HepG2 (cell line): Measurements from ENCODE around the gene TOP1. TPM values are rescaled to one million over a fixed set of nuclear protein-coding genes. Genes with fewer than 3 reads are reported as not detected.
A peak's percentile ranks its signal among the peaks of the same experiment; 100 is the strongest.

Source experiments
- ARNT2 ChIP-seq: sonication (generic); formaldehyde crosslinking; IDR thresholded peaks from 2 replicates; pipeline ENCODE4 v1.8.0; 2022; ENCODE audit warnings: mild to moderate bottlenecking, low read depth, missing genetic modification reagents, moderate library complexity
- DR1 ChIP-seq: sonication (generic); formaldehyde crosslinking; IDR thresholded peaks from 2 replicates; pipeline ENCODE4 v1.8.0; 2021; ENCODE audit warnings: mild to moderate bottlenecking, missing genetic modification reagents, inconsistent platforms
- ELF3 ChIP-seq: IDR thresholded peaks from 2 replicates; pipeline ENCODE4 v1.6.1; 2016; ENCODE audit warnings: missing genetic modification reagents, missing compliant biosample characterization
- HOXA3 ChIP-seq: sonication (generic); formaldehyde crosslinking; IDR thresholded peaks from 2 replicates; pipeline ENCODE4 v1.5.0; 2020; ENCODE audit warnings: missing genetic modification reagents
- MEIS2 ChIP-seq: sonication (generic); formaldehyde crosslinking; IDR thresholded peaks from 2 replicates; pipeline ENCODE4 v1.9.0; 2021; ENCODE audit warnings: mild to moderate bottlenecking, missing genetic modification reagents
- NR2F1 ChIP-seq, 2 experiments: fragments of 450-650 bp in 1 of 2; formaldehyde crosslinking in 1 of 2; IDR thresholded peaks; 2 replicates each; pipeline versions ENCODE4 v1.5.0 to v1.6.1; 2016 to 2020; ENCODE audit warnings: mild to moderate bottlenecking in 1 of 2, missing compliant biosample characterization in 1 of 2, missing genetic modification reagents in 1 of 2, moderate library complexity in 1 of 2
- TBL1XR1 ChIP-seq: fragments of 150-350 bp; IDR thresholded peaks from 2 replicates; pipeline ENCODE4 v1.6.1; 2014; ENCODE audit warnings: borderline replicate concordance, low read length; ENCODE audit not compliant: partially characterized antibody
- TGIF2 ChIP-seq: IDR thresholded peaks from 2 replicates; pipeline ENCODE4 v1.6.1; 2016; ENCODE audit warnings: control low read depth, missing compliant biosample characterization
- ZNF274 ChIP-seq: sonication (generic); formaldehyde crosslinking; IDR thresholded peaks from 2 replicates; pipeline ENCODE4 v1.5.1; 2020; ENCODE audit warnings: mild to moderate bottlenecking, missing genetic modification reagents
- ZNF577 ChIP-seq: sonication (generic); formaldehyde crosslinking; IDR thresholded peaks from 2 replicates; pipeline ENCODE4 v1.4.0; 2020; ENCODE audit warnings: mild to moderate bottlenecking, low read depth, missing genetic modification reagents, borderline replicate concordance
- ZNF703 ChIP-seq: sonication (generic); formaldehyde crosslinking; IDR thresholded peaks from 2 replicates; pipeline ENCODE4 v1.5.1; 2020; ENCODE audit warnings: missing genetic modification reagents, mild to moderate bottlenecking, moderate library complexity, borderline replicate concordance
- polyA plus RNA-seq, 8 experiments: library from polyadenylated mRNA; depleted of rRNA in 3 of 8; stranded (reverse) in 7 of 8; unstranded in 1 of 8; fragments of >200 nt; fragmentation: Illumina TruSeq in 4 of 8; extraction: Trizol in 4 of 8; gene quantifications; 2 replicates each; pipeline versions ENCODE4 v1.2.1 to v1.2.3, GENCODE V29; 2011 to 2016; ENCODE audit warnings: low read depth in 4 of 8, missing spikeins in 1 of 8, mixed read lengths in 1 of 8; ENCODE audit not compliant: insufficient read depth in 1 of 8
- total RNA-seq, 5 experiments: library from RNA; depleted of rRNA; stranded (reverse); fragments of >200 nt; fragmentation: Illumina TruSeq; extraction: Trizol; gene quantifications; 2 replicates each; pipeline ENCODE4 v1.2.3, GENCODE V29; 2016; ENCODE audit warnings: low read depth in 1 of 5
- TF ChIP-seq, protein P1 (sequence below): IDR thresholded peaks from 2 replicates; pipeline ENCODE4 v1.6.1; 2016; ENCODE audit warnings: low read depth
- TF ChIP-seq, protein P2 (sequence below): sonication (generic); formaldehyde crosslinking; IDR thresholded peaks from 2 replicates; pipeline ENCODE4 v1.4.0; 2020; ENCODE audit warnings: missing genetic modification reagents
- TF ChIP-seq, protein P3 (sequence below): IDR thresholded peaks from 2 replicates; pipeline ENCODE4 v1.6.1; 2016; ENCODE audit warnings: missing compliant biosample characterization, missing genetic modification reagents, borderline replicate concordance
- TF ChIP-seq, protein P4 (sequence below): sonication (generic); IDR thresholded peaks from 2 replicates; pipeline ENCODE4 v1.6.1; 2016; ENCODE audit warnings: low read depth, borderline replicate concordance
- TF ChIP-seq, protein P5 (sequence below): sonication (generic); formaldehyde crosslinking; IDR thresholded peaks from 2 replicates; pipeline ENCODE4 v1.8.1; 2023; ENCODE audit warnings: missing genetic modification reagents, inconsistent platforms, borderline replicate concordance
- TF ChIP-seq, protein P6 (sequence below): IDR thresholded peaks from 2 replicates; pipeline ENCODE4 v1.6.1; 2016

Gene TOP1
- total and polyA plus RNA-seq, 2 of the 13 experiments (the other 11 are each of a cell fraction or from before 2014, with no cell fraction given) = 10.2 to 19.4 TPM

DNA sequence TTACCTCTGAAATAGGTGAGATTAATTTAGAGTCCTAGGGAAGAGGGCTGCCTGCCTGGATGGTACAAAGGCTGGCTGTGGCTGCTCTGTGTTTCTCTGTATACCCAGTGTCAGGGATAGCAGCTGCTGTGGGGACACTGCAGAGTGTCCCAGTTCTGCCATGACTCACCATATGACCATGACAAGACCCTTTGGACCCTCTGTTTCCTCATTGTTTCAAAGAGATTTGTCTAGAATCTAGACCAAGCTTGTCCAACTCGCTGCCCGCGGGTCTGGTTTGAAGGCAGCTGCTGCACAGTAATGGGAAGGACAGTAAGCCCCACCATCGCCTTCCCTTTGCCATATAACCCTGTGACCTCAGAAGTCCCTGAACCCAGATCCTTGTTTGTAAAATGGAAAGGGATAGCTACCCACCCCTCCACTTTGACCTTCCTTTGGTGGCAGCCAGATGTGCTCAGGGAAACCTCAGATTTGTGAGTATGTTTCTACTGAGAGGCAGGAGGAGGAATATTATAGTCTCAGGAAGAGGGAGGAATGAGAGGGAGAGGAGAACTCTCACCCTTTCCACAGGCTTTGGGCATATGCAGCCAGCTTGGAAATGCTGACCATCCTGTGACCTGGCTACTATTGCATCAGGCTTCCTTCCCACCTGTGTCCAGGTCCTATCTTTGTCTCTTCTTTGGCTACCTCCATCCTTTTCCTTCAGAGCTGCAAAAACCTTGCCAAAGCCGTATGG lies 122.7 kb downstream of the TOP1 start (continued):
- TF ChIP-seq, protein P1, sequence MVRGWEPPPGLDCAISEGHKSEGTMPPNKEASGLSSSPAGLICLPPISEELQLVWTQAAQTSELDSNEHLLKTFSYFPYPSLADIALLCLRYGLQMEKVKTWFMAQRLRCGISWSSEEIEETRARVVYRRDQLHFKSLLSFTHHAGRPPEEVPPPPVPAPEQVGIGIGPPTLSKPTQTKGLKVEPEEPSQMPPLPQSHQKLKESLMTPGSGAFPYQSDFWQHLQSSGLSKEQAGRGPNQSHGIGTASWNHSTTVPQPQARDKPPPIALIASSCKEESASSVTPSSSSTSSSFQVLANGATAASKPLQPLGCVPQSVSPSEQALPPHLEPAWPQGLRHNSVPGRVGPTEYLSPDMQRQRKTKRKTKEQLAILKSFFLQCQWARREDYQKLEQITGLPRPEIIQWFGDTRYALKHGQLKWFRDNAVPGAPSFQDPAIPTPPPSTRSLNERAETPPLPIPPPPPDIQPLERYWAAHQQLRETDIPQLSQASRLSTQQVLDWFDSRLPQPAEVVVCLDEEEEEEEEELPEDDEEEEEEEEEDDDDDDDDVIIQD (CRISPR knock-in tag) = peak; percentile 82; the same call in 1 of the 2 replicates
- TF ChIP-seq NR2F1 (CRISPR knock-in tag; IDR thresholded peaks at IDR 0.05) (peak in 1 of 2 experiments; percentile 74; a peak in 2 of 4 replicates), ZNF274 (CRISPR knock-in tag) (no peak), HOXA3 (CRISPR knock-in tag) (no peak), TGIF2 (CRISPR knock-in tag) (no peak), ARNT2 (CRISPR knock-in tag) (no peak), ELF3 (CRISPR knock-in tag) (peak; percentile 65), ZNF703 (CRISPR knock-in tag) (no peak), ZNF577 (CRISPR knock-in tag) (no peak), DR1 (CRISPR knock-in tag) (no peak), TBL1XR1 (no peak), MEIS2 (CRISPR knock-in tag) (0 out of 2 replicates have a peak, but pooled peaks have one; percentile 19)
- TF ChIP-seq, protein P2, sequence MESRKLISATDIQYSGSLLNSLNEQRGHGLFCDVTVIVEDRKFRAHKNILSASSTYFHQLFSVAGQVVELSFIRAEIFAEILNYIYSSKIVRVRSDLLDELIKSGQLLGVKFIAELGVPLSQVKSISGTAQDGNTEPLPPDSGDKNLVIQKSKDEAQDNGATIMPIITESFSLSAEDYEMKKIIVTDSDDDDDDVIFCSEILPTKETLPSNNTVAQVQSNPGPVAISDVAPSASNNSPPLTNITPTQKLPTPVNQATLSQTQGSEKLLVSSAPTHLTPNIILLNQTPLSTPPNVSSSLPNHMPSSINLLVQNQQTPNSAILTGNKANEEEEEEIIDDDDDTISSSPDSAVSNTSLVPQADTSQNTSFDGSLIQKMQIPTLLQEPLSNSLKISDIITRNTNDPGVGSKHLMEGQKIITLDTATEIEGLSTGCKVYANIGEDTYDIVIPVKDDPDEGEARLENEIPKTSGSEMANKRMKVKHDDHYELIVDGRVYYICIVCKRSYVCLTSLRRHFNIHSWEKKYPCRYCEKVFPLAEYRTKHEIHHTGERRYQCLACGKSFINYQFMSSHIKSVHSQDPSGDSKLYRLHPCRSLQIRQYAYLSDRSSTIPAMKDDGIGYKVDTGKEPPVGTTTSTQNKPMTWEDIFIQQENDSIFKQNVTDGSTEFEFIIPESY = peak; percentile 99
- TF ChIP-seq, protein P3, sequence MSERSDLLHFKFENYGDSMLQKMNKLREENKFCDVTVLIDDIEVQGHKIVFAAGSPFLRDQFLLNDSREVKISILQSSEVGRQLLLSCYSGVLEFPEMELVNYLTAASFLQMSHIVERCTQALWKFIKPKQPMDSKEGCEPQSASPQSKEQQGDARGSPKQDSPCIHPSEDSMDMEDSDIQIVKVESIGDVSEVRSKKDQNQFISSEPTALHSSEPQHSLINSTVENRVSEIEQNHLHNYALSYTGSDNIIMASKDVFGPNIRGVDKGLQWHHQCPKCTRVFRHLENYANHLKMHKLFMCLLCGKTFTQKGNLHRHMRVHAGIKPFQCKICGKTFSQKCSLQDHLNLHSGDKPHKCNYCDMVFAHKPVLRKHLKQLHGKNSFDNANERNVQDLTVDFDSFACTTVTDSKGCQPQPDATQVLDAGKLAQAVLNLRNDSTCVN (CRISPR knock-in tag) = peak; percentile 39; the same call in 1 of the 2 replicates
- TF ChIP-seq, protein P4, sequence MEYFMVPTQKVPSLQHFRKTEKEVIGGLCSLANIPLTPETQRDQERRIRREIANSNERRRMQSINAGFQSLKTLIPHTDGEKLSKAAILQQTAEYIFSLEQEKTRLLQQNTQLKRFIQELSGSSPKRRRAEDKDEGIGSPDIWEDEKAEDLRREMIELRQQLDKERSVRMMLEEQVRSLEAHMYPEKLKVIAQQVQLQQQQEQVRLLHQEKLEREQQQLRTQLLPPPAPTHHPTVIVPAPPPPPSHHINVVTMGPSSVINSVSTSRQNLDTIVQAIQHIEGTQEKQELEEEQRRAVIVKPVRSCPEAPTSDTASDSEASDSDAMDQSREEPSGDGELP = peak; percentile 78
- TF ChIP-seq, protein P5, sequence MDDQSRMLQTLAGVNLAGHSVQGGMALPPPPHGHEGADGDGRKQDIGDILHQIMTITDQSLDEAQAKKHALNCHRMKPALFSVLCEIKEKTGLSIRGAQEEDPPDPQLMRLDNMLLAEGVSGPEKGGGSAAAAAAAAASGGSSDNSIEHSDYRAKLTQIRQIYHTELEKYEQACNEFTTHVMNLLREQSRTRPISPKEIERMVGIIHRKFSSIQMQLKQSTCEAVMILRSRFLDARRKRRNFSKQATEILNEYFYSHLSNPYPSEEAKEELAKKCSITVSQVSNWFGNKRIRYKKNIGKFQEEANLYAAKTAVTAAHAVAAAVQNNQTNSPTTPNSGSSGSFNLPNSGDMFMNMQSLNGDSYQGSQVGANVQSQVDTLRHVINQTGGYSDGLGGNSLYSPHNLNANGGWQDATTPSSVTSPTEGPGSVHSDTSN (CRISPR knock-in tag) = no peak
- TF ChIP-seq, protein P6, sequence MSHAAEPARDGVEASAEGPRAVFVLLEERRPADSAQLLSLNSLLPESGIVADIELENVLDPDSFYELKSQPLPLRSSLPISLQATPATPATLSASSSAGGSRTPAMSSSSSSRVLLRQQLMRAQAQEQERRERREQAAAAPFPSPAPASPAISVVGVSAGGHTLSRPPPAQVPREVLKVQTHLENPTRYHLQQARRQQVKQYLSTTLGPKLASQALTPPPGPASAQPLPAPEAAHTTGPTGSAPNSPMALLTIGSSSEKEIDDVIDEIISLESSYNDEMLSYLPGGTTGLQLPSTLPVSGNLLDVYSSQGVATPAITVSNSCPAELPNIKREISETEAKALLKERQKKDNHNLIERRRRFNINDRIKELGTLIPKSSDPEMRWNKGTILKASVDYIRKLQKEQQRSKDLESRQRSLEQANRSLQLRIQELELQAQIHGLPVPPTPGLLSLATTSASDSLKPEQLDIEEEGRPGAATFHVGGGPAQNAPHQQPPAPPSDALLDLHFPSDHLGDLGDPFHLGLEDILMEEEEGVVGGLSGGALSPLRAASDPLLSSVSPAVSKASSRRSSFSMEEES = no peak
